ENCODE measurements around the gene ADGRD1.

DNA sequence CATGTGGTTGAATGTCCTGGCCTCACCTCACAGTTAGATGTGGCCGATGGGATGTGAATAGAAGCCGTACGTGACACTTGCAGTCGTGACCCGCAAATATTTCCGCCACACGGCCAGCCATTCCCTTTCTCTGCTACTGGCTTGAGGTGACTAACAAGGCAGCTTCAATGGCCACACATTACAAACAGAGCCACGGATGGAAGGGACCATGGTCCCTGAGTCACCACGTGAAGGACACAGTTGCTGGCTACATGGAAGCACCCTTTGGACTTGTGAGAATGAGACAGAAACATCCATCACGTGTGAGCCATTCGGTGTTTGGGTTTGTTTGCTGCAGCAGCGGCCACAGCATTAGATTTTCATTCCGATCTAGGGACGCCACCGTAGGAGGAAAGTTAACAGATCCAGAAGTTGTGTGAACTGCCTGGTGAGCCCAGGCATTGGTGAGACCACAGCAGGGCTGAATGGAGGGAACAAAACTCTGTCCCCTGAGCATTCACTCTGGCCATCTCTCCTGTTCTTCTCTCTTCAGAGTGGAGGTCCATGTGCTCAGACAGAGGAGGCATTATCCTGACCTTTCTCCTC is 33.5 kb upstream of the ADGRD1 start:
- TF ChIP-seq, protein P1, sequence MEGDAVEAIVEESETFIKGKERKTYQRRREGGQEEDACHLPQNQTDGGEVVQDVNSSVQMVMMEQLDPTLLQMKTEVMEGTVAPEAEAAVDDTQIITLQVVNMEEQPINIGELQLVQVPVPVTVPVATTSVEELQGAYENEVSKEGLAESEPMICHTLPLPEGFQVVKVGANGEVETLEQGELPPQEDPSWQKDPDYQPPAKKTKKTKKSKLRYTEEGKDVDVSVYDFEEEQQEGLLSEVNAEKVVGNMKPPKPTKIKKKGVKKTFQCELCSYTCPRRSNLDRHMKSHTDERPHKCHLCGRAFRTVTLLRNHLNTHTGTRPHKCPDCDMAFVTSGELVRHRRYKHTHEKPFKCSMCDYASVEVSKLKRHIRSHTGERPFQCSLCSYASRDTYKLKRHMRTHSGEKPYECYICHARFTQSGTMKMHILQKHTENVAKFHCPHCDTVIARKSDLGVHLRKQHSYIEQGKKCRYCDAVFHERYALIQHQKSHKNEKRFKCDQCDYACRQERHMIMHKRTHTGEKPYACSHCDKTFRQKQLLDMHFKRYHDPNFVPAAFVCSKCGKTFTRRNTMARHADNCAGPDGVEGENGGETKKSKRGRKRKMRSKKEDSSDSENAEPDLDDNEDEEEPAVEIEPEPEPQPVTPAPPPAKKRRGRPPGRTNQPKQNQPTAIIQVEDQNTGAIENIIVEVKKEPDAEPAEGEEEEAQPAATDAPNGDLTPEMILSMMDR (IDR thresholded peaks at IDR 0.05; ENCODE audit: control extremely low read depth in 1 of 3, insufficient read depth in 1 of 3, low read depth in 1 of 3, low read length in 3 of 3), result no peak
- TF ChIP-seq TEAD4 (IDR thresholded peaks at IDR 0.05; ENCODE audit: low read depth, low read length), result no peak
- no peak for TF ChIP-seq POLR2A (IDR thresholded peaks at IDR 0.05; ENCODE audit: control extremely low read depth in 1 of 2, low read depth in 2 of 2, low read length in 2 of 2)
- no peak for TF ChIP-seq TAF1 (IDR thresholded peaks at IDR 0.05; ENCODE audit: low read depth, low read length)
- no peak for TF ChIP-seq EZH2 (IDR thresholded peaks at IDR 0.05; ENCODE audit: low read depth, low read length, severe bottlenecking)
- TF ChIP-seq TBP (IDR thresholded peaks at IDR 0.05; ENCODE audit: low read depth, low read length), result no peak
- TF ChIP-seq JUND (IDR thresholded peaks at IDR 0.05; ENCODE audit: low read length), result no peak
- TF ChIP-seq EP300 (IDR thresholded peaks at IDR 0.05; ENCODE audit: borderline replicate concordance in 1 of 2, low read depth in 2 of 2, low read length in 2 of 2), result no peak
- no peak for TF ChIP-seq CEBPB (IDR thresholded peaks at IDR 0.05; ENCODE audit: low read depth, low read length)
- no peak for TF ChIP-seq CREB1 (IDR thresholded peaks at IDR 0.05)

Data from H1 (cell line).